Activated CD4-positive, alpha-beta T cell treated with anti-CD3 and anti-CD28 coated beads, Interleukin-2, Interleukin-4, amounts not matched to agents 100 ng/mL and 50 ng/mL, durations not matched to agents 16 hours and 8 hours (primary cell): Measurements from ENCODE around the gene ODAD3.
"Not testable (repeated sequence)": the region's sequence is repeated elsewhere in the genome, so short reads cannot be mapped to it uniquely, and the experiment has no call there.

Experiments used
- DNase-seq: peaks from one replicate; pipeline ENCODE4 v3.0.0-alpha.2; 2020; ENCODE audit warnings: low spot score

ODAD3 gene

GRCh38 chr19:11405846-11406643, 28.9 kb downstream of the ODAD3 start:
- DNase-seq: peak; percentile 21

GRCh38 chr19:11404588-11405222, 30.2 kb downstream of the ODAD3 start:
- no peak for DNase-seq

GRCh38 chr19:11401808-11402543, 32.9 kb downstream of the ODAD3 start:
- DNase-seq: no peak

DNA sequence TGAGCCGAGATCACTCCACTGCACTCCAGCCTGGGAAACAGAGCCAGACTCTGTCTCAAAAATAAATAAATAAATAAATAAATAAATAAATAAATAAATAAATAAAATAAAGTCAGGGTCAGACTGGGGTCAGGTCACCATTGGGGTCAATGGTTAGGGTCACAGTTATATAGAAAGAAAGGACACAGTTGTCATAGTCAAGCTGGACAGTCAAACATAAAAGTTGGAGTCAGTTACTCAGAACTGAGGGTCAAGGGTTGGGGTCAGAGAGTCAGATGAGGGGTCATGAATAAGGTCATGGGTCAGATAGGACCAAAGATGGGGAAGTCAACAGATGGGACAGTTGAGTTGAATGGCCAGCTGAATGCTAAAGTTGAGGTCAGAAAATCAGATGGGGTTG, 34.1 kb downstream of the ODAD3 start:
- no peak for DNase-seq

DNA sequence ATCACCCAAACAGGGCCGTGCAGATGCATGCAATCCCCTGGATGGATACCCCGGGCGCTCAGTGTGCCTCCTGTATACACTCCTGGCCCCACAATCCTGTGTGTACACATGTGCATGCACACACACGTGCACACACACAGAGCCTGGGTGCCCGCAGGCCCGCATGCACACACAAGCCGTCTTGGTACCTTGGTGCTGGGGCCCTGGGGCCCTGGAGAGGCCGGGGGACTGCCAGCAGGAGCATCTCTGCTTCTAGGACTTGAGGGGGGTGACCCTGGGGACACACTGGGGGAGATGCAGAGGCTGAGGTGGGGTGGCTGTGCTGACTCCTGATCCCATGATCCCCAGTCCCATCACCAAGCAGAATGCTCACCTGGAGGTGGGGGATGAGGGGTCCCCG, 35.3 kb downstream of the ODAD3 start:
- no peak for DNase-seq

DNA sequence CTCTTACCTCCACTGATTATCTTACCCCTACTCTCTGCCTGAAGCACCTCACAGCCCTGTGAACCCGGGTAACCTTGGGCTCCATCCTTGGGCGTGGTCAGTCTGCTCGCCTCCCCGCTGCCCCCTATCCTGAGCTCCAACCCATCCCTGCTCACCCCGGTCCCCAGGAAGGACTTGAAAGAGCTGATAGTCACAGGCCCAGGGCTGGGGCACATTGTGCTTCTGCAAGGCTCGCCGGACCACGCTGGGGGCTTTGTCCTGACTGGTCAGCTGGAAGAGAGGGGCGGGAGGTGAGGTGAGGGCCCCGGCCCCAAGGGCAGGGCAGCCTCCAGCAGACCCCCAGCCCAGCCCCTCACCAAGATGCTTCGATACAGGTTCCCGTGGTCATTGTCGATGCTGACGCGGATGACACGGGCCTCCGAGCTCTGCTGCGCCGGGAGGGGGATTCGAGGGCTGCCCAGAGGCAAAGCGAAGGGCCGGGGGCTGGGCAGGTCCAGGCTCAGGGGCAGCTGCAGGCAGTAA, 37.8 kb downstream of the ODAD3 start:
- no peak for DNase-seq

DNA sequence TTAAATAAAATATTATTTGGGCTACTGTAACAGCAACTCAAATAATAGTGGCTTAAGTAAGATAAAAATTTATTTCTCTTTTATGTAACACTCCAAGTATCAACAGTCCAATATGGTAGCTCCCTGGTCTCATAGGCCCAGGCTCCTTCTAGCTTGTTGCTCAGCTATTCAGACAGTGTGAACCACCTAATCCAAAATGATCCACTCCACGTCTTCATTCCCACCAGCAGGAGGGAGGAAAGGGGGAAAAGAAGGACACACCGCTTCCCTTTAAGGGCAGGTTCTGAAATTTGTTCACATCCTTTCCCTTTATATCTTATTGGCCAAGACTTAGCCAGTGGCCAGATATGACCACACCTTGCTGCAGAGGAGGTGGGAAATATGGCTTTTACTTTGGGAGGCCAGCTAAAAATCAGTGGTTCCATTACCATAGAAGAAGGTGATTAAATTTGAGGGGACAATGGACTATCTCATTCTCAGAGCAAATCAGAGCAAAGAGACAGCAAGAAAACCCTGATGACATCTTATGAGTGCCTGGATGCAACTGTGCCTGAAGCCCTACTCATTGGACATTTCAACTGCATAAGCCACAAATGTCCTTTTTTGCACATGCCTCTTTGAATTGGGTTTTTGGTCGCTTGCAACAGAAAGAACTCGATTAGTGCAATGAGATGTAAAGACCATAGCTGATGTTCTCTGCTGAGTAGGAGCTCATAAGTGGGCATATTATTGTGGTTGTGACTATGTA, 43.8 kb downstream of the ODAD3 start:
- DNase-seq: no peak

DNA sequence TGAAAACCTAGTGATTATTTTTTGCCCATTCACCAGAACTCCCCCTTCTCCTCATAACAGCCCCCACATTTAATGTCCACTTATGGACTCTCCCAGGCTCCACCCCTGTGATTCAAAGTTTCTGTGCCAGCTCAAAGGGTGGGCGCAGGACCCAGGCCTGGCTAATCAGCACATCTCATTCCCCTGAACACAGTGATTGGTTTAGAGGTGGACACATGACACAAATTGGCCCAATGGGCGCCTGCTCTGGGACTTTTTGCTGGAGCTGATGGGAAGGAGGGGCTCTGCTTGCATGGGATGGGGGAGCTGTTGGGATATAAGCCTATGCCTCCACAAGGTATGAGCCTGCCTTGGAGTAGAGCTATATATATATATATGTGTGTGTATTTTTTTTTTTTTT, 44.6 kb downstream of the ODAD3 start:
- no peak for DNase-seq

- no peak for DNase-seq
Observed at GRCh38 chr19:11387162-11388034, 47.5 kb downstream of the ODAD3 start.

DNA sequence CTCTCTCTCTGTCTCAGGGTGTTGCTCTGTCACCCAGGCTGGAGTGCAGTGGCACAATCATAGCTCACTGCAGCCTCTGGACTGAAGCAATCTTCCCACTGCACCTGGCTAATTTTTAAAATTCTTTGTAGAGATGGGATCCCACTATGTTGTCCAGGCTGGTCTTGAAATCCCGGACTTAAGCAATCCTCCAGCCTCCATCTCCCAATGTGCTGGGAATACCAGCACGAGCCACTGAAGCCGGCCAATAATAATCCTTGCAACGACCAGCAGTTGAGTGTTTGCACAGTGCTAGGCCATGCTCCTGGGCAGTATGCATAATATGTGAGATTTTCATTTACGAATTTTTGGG, 50.2 kb downstream of the ODAD3 start:
- no peak for DNase-seq

- no peak for DNase-seq
Observed at GRCh38 chr19:11383706-11384048, 51.2 kb downstream of the ODAD3 start.

- DNase-seq: peak; percentile 60
Observed at GRCh38 chr19:11382898-11383705, 51.8 kb downstream of the ODAD3 start.

GRCh38 chr19:11380653-11381537, 54.0 kb downstream of the ODAD3 start:
- peak; percentile 98 for DNase-seq

DNA sequence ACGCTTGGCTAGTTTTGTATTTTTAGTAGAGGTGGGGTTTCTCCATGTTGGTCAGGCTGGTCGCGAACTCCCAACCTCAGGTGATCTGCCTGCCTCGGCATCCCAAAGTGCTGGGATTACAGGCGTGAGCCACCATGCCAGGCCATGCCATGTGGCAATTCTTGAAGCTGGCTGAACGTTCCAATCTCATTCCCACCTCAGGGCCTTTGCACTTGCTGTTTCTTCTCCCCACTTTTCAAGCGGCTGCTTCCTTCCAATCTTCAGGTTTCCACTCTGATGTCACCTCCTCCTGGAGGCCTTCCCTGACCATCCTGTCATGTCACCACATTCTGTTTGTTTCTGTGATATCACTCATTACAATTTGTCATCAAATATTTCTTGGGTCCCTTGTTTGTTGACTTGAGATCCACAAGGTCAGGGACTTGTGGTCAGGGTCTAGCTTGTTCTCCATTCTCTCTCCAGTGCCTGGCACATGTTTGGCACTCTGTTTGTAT, 55.0 kb downstream of the ODAD3 start:
- no peak for DNase-seq

- not testable (repeated sequence) for DNase-seq
Observed at GRCh38 chr19:11379269-11379845, 55.6 kb downstream of the ODAD3 start.

DNA sequence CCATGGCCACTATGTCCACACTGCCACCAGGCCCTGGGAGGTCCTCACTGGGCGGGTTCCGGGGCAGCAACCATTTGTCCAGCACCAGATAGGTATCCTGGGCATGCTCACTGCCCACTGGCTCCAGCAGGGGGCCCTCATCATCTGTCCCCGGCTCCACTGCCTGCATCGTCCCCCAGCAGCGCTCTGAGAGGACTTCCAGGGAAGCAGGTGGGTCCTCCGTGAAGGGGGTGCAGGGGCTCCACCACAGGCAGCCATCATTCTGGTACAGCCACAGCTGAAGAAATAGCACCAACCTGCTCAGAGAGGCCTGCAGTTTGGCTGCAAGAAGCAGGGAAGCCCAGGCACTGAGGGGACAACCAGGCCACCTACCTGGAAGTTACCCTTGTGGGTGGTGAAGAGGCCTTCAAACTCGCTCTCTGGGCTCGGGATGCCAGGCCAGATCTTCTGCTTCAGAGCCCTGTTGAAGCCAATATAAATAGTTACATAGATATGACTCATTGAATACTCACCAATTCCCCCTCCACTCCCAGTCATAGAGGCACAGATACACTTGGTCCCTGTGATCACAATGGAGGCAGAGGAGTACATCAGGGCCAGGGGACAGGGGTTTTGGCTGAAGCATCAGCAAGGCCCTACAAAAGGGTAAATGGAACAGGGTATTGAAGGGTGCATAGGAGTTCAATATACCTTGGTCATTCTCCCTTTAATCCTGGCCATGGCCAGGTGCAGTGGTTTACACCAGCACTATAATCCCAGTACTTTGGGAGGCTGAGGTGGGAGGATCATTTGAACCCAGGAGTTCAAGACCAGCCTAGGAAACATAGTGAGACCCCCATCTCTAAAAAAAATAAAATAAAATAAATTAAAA, 56.4 kb downstream of the ODAD3 start:
- no peak for DNase-seq

GRCh38 chr19:11377756-11378155, 57.2 kb downstream of the ODAD3 start:
- DNase-seq: no peak

GRCh38 chr19:11377237-11377636, 57.7 kb downstream of the ODAD3 start:
- peak; percentile 64 for DNase-seq
